Loucy (cell line): Measurements from ENCODE around the gene NXPE4.

ENCODE experiments used
- EZH2phosphoT487 ChIP-seq: fragments of 200-600 bp; IDR thresholded peaks from 2 replicates; pipeline ENCODE4 v1.6.1; 2018; ENCODE audit warnings: antibody characterized with exemption, mild to moderate bottlenecking, moderate library complexity, borderline replicate concordance
- TF ChIP-seq, protein P1 (sequence below): fragments of 200-600 bp; sonication (generic); conservative IDR thresholded peaks from 2 replicates; pipeline ENCODE4 v1.5.1; 2014; ENCODE audit warnings: mild to moderate bottlenecking, antibody characterized with exemption, low read length

DNA sequence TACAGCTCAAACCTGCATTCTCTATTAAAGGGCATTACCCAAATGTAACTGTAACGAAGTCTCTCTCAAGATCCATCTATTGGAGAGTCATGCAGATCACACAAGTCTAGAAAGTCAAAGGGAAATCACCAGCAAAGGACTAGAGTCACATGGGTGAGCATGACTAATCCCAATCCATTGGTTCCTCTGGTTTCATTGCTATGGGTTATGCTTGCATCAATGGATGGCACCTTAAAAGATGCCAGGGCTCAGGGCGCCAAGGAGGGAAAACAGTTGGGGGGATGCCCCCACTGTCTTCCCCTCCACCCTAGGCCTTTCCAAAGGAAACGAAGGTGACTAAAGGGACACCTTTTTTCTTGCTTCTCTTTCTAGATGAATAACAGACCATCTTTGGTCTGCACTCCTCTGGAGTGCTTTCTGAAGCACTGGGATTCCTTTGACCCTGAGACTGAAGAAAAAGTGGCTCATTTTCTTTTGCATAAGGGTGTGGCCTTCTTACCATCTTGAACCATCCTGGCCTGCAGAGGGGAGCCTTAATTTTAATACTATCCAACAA lies 8.1 kb downstream of the NXPE4 start:
- TF ChIP-seq, protein P1, sequence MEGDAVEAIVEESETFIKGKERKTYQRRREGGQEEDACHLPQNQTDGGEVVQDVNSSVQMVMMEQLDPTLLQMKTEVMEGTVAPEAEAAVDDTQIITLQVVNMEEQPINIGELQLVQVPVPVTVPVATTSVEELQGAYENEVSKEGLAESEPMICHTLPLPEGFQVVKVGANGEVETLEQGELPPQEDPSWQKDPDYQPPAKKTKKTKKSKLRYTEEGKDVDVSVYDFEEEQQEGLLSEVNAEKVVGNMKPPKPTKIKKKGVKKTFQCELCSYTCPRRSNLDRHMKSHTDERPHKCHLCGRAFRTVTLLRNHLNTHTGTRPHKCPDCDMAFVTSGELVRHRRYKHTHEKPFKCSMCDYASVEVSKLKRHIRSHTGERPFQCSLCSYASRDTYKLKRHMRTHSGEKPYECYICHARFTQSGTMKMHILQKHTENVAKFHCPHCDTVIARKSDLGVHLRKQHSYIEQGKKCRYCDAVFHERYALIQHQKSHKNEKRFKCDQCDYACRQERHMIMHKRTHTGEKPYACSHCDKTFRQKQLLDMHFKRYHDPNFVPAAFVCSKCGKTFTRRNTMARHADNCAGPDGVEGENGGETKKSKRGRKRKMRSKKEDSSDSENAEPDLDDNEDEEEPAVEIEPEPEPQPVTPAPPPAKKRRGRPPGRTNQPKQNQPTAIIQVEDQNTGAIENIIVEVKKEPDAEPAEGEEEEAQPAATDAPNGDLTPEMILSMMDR = no peak
- no peak for TF ChIP-seq EZH2phosphoT487
